Stimulated activated CD8-positive, alpha-beta memory T cell treated with anti-CD3 and anti-CD28 coated beads, Interleukin-15, amount 100 ng/mL, for 24 hours (primary cell): ENCODE data around the gene PRSS1.
"Not testable (repeated sequence)": the region's sequence is repeated elsewhere in the genome, so short reads cannot be mapped to it uniquely, and the experiment has no call there.

Experiments used
- DNase-seq: peaks from one replicate; pipeline ENCODE4 v3.0.0-alpha.2; 2020; ENCODE audit warnings: low read depth

PRSS1 gene

GRCh38 chr7:142749218-142749993 lies at the start of gene PRSS1:
Gene PRSS1, plus strand, starts transcription at chr7:142749472. Its CDS starts 13 bp downstream, at chr7:142749485.
- DNase-seq = no peak

GRCh38 chr7:142700935-142701334 lies 48.3 kb upstream of the PRSS1 start:
- DNase-seq = not testable (repeated sequence)

- DNase-seq = no peak
Measured at GRCh38 chr7:142703655-142704305, 45.5 kb upstream of the PRSS1 start.

GRCh38 chr7:142708726-142709125 lies 40.5 kb upstream of the PRSS1 start:
- not testable (repeated sequence) for DNase-seq

GRCh38 chr7:142709921-142710320 lies 39.4 kb upstream of the PRSS1 start:
- no peak for DNase-seq

GRCh38 chr7:142711196-142711595 lies 38.1 kb upstream of the PRSS1 start:
- no peak for DNase-seq

GRCh38 chr7:142711746-142712616 lies 37.3 kb upstream of the PRSS1 start:
- DNase-seq = no peak

GRCh38 chr7:142712617-142712957 lies 36.7 kb upstream of the PRSS1 start:
- no peak for DNase-seq

- DNase-seq = no peak
Measured at GRCh38 chr7:142714375-142714774, 34.9 kb upstream of the PRSS1 start.

- no peak for DNase-seq
Measured at GRCh38 chr7:142716596-142716995, 32.7 kb upstream of the PRSS1 start.

- DNase-seq = no peak
Measured at GRCh38 chr7:142717453-142717852, 31.8 kb upstream of the PRSS1 start.

- DNase-seq = no peak
Measured at GRCh38 chr7:142718313-142718712, 31.0 kb upstream of the PRSS1 start.

GRCh38 chr7:142720172-142720773 lies 29.0 kb upstream of the PRSS1 start:
- DNase-seq = no peak

GRCh38 chr7:142720986-142721385 lies 28.3 kb upstream of the PRSS1 start:
- DNase-seq = no peak

GRCh38 chr7:142722248-142722794 lies 27.0 kb upstream of the PRSS1 start:
- no peak for DNase-seq

GRCh38 chr7:142733271-142733670 lies 16.0 kb upstream of the PRSS1 start:
- no peak for DNase-seq

- no peak for DNase-seq
Measured at GRCh38 chr7:142739923-142740492, 9.3 kb upstream of the PRSS1 start.

GRCh38 chr7:142740786-142741185 lies 8.5 kb upstream of the PRSS1 start:
- DNase-seq = no peak

- not testable (repeated sequence) for DNase-seq
Measured at GRCh38 chr7:142741932-142742331, 7.3 kb upstream of the PRSS1 start.

GRCh38 chr7:142745091-142745635 lies 4.1 kb upstream of the PRSS1 start:
- DNase-seq = no peak

GRCh38 chr7:142745745-142746144 lies 3.5 kb upstream of the PRSS1 start:
- no peak for DNase-seq
